Dedifferentiated amniotic fluid mesenchymal stem cell (primary cell): ENCODE data around the gene CA5A.
A peak's percentile ranks its signal among the peaks of the same experiment; 100 is the strongest.

ENCODE experiments used
- DNase-seq: peaks from one replicate; pipeline ENCODE4 v3.0.0-alpha.2; 2016; ENCODE audit errors: extremely low spot score

CA5A gene

DNA sequence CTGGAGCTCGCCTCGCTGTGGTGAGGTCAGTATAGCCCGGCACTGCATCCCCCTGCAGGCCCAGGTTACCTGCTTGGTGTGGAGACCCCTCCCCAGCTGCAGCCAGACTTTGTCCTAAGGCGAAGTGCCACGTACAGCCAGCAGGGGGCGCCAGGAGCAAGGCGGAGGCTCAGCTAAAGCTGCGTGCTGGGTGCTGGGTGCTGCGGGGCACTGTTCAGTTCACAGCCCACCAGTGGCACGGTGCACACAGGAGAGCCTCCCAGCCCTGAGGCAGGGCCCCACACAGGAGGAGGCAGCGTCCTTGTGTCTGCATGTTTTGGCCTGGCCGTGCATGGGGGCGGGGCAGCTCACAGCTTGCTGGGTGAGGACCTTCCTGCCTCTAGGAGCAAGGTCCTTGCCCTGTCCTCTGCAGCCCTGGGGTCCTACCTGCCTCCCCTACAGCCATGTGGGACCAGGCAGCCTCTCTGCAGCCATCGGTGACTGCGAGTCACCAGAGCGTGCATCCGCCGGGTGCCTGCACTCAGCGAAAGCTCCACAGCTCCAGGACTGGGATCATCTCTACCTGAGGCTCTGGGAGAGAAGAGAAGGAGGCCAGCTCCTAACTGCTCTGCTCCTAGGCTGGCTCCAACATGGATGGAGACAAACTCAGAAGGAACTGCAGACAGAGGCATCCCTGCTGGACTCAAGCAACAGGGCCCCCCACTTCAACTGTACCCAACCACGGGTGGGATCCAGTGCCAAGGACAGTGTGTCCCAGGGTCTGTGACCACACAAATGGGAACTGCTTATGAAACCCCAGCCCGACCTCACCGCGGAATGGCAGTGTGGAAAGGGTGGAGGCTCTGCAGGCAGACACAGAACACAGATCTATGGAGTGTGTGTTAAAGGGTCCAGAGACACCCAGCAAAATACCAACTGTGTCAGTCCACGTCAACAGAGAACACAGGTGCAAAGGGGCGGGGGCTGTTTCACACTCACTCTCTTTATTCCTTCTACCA lies 86.0 kb downstream of the CA5A start:
- peak; percentile 26 for DNase-seq

DNA sequence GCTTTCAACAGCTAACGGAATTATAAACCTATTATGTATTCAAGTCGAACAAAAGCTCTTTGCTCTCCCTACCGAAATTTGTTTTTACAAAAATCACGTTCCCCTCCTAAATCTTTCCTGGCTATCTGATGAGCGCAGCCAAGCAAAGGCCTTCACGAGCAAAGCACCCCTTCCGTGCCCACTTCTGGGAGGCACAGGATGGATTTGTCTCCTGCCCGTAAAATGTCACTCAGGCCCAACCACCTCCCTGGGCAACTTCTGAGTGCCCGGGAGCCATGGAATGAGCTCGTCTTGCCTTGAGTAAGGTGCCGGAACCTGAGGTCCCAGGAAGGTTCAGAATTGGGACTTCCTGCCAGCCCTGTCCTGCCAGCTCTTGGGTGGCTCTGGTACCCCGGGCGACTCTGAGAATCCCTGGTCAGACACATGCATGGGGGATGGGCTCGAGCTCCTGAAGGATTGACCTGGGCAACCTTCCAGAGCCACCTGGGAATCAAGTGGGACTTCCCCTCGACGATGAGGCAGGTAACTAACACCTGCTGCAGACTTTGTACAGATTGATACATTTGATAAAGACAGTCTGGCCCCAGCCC lies 86.8 kb downstream of the CA5A start:
- no peak for DNase-seq

DNA sequence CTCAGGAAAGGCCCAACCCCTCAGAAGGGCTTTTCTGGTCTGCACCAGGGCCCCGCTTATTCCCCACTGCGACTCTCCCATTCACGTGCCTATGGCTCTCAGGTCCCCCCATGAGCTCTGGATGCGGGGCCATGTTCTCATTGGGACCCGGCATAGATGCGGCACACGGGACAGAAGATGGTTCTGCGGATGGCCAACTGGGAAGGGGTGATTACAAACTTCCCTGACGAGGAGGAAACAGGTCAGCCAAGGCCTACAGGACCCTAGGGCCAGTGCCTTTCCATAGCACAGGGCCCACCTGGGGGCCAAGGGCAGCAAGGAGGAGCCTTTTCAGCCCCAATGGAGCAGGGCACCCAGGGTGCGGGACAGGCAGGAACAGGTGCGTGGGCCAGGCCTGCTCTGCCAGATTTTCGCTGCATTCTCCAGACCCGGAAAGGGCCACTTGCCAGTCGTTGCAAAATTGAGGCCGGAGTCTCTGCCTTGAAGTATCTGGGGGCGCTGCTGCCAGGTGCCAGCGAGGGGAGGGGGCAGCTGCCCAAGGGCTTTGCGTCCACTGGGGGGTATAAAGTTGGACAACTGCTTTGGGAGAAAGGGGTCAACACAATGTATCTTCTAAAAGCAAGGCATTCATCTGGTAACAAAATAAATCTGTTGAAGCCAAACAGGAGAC lies 87.5 kb downstream of the CA5A start:
- DNase-seq, result no peak

DNA sequence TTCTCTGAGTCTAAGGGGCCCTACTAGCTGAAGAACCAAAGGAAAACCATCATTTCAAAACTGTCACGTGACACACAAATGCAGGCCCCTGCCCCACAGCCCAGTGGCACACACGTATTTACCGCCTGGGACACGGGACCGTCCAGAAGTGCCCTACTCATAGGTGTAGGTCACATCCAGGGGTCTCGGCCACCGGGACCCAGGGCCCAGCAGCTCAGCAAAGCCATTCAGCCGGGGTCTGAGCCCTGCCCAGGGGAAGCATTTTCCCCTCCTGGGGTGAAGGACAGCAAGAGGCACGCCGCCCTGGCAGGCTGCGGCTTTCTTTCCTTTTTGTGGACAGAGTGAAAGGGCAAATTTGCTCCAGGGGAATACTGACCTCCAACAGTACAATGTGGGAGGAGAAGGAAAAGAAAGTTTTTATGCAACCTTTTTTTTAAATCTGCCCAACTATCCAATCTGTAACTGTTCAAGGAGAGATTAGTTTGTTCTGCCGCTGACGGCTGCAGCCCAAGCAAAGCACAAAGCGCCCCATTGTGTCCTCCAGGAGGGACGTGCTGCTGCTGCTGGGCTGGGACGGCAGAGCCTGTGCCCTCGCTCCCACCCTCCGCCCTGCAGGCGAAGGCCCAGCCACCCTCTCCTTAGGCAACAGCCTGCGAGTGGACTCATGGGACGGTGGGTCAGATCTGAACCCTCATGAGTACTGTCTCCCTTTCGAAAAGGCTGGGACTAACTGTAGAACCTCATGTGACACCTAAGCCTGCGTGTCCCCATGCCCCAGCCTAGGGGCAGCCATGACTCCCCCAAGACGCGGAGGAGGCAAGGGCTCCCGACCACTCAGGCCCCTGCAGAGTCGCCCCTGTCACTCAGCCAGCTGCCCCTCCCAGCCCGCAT lies 88.3 kb downstream of the CA5A start:
- DNase-seq, result no peak

DNA sequence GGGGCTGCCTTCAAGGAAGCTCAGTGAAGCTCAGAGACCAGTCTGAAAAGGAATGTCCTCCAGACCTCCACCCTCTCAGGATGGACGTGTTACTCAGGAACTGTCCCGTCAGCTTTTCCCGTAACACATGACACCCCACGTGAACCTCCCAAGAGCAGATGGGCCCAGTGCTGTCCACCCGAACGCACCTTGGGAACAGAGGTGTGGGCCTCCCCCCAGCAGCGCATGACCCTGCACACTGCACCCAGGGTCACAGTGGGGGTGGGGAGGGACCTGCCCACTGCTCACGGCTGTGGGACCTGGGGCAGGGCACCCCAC lies 88.9 kb downstream of the CA5A start:
- no peak for DNase-seq

DNA sequence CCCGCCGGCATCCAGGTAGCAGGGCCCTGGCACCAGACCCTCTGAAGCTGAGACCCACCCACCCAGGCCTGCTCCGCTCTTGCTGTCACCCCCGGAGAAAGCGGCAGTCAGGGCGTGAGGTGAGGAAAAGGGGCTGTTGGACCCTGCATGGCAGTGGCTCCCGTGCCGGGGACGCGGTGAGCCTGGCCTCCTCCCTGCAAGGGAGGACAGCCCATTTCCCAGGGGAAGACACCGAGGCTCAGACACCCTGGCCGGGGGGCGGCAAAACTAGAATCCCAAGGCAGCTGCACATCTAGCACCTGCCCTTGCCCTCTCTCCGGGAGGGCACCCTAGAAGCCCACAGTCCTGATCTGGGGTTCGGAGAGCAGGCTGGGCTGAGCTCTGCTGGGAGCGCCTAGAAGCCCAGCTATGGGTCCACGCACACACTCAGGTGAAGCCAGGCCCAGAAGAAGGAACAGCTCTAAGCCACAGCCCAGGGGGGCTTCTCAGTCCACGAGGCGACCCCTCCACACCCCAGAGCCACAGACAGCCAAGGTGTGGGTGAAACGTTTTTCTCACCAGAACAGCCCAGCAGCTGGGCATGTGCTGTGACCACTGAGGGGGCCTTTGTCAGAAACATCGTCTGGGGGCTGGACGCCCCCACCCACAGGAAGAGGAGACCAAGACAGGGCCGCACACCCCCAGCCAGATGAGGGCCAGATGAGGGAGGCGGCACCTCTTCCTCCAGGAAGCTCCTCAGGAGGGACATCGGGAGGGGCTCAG lies 89.4 kb downstream of the CA5A start:
- no peak for DNase-seq

DNA sequence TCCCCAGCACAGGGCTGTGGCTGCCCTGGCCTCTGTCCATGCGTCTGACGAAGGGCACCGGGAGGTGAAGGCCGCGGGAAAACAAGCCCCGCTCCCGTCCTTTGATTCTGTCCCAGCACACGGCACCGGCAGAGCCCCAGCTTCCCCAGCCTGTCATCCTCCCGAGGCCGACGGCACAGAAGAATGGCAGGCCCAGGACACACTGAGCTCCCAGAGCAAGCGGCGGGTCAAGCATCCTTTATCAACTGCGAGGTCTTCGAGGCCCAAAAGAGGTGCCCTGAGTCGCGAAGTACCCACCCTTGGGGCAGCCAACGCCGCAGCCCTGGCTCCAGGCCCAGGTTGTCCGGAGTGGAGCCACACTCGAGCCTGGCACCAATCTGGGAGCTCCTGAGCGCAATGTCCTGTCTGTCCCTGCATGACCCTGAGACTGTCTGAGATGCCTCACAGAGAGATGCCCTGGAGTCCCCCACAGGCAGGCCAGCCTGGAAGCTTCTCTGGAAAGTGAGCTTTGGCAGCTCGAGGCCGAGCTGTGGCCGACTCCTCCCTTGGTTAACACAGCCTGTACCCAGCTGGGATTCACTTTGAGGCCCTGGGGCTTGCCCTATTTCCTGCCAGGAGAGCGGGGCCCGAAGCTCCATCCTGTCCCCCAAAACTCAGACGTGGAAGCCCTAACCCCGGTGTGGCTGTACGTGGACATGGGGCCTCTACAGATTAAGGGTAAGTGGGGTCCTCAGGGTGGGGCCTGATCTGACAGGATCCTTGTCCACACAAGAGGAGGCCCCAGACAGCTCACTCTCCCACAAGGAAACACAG lies 90.3 kb downstream of the CA5A start:
- no peak for DNase-seq

DNA sequence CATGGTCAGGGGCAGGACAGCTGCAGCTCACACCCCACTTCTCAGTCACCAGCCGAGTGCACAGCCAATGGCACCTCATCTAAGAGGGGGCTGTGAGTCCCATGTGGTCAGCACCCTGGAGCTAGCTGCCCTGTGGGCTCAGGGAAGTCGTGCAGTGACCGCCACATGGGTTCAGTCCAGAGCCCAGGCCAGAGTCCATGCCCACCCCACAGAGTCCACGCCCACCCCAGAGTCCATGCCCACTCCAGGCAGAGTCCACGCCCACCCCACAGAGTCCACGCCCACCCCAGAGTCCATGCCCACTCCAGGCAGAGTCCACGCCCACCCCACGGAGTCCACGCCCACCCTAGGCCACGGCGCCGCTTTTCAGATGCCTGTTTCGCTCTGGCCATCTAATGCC lies 91.1 kb downstream of the CA5A start:
- DNase-seq, result no peak

DNA sequence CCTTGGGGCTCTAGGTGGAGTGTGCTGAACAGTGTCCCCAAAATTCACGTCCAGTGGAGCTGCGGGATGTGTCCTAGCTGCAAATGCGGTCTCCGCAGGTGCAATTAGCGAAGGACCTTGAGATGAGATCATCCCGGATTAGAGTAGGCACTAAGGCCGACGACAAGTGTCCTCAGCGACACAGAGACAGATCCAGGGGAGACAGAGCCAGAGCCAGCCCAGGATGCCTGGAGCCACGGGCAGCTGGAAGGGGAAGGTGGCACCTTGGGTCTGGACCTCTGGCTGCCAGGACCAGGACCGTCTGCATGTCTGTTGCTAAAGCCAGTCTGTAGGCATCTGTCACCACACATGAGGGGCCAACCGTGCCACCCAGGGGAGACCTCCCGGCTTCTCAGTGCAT lies 91.5 kb downstream of the CA5A start:
- no peak for DNase-seq

DNA sequence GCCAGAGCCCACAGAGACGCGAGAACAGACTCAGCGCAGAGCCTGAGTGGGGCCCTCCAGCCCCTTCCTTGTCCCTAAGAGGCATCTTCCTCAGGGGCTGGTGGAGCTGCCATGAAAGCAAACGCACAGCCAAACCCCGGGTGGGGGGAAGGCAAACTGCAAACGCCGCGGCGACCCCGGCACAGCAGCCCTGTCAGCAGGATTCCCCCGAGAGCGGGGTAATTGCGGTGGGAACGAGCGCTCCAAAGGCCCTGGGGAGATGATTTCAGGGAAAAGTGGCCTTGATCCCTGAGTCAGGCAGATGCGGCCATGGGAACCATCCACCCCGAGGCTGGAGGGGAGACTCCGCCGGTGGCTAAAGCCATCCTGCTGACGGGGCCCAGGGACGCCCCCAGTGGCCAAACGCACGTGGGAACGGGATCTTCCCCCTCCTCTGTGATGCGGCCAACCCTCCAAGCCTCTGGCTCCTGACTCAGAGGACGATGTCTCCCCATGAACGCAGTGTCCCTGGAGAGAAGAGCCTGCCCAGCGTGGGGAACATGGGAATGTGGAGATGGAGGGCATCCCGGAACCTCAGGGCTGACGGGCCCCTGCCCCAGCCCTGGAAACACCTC lies 92.1 kb downstream of the CA5A start:
- no peak for DNase-seq

DNA sequence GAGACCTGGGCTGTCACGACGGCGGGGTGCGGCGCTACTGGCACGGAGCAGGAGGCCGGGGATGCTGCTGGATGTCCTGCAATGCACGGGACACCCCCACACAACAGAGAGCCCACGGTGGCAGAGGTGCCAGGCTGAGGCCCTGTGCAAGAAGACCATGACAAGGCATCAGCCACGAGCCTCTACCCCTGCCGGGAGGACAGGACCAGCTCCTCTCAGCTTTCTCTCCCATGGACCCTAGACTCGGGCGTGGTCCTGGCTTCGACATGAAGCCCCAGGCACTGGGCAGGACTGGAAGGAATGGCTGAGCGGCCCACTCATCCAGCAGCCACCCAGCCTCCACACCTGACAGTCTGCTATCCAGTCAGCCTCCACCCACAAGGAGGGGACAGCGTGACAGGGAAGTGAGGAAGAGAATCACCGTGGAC lies 92.6 kb downstream of the CA5A start:
- DNase-seq, result no peak

DNA sequence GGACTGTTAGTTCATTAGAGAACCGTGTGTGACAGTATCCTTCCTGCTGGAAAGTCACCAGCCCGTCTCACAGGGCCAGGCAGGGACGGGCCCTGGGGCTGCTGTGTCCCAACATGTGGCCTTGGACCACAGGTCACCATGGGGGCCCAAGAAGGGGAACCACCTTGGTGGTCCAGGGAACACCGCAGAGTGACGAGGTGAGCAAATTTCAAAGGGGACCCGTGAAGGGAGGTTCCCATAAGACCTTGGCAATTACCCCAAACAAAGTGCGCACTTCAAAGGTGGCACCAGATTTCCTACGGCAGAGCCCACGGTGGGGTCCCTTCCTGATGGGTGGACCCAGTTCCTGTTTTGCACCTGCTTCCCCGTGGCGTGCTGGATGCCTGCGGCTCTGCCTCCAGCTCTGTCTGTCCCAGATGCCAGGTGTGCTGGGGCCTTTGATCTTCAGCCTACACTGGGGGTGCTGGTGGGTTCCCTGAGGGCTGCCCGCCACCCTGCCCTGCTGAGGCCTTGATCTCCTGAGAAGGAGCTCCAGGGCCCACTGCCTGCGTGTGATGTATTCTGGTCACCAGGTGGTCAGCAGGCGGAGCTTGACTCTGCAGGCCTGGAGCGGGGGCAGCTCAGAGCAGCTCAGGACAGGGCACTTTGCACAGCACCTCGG lies 94.0 kb downstream of the CA5A start:
- DNase-seq, result no peak

DNA sequence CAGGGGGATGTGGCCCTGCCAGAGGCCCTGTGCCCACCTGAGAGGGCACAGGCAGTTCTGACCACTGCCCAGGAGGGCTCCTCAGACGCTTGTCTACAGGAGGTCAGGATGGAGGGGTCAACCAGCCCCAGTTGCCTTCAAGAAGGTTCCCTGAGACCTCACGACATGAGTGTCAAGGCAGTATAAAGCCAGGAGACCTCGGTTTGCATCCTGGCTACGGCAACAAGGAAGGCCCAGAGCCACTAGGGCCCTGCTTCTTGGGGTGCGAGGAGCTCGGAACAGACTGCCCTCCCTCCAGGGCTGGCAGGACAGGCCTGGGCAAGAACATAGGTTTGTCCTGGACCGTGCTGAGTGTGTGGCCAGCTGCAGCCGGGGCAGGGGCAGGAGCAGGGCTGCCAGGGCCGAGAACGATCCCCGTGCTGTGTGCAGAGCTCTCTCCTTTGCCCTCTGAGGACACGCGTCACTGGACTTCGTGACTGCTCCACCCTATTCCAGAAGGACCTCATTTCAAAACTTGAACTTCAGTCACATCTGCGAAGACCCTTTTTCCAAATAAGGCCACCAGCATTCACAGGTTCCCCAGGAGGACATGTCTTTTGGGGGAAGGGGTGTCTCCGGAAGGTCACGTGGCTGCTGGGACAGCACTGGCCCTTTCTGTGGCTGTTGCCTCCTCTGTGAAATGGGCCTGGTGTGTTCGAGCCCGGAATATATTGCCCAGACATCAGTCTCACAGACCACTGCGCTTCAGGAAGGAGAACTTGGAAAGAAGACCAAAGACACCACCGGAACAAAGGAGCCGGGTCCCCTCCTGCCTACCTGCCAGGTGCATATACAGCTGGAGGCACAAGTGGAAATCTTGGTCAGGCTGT lies 94.8 kb downstream of the CA5A start:
- no peak for DNase-seq

DNA sequence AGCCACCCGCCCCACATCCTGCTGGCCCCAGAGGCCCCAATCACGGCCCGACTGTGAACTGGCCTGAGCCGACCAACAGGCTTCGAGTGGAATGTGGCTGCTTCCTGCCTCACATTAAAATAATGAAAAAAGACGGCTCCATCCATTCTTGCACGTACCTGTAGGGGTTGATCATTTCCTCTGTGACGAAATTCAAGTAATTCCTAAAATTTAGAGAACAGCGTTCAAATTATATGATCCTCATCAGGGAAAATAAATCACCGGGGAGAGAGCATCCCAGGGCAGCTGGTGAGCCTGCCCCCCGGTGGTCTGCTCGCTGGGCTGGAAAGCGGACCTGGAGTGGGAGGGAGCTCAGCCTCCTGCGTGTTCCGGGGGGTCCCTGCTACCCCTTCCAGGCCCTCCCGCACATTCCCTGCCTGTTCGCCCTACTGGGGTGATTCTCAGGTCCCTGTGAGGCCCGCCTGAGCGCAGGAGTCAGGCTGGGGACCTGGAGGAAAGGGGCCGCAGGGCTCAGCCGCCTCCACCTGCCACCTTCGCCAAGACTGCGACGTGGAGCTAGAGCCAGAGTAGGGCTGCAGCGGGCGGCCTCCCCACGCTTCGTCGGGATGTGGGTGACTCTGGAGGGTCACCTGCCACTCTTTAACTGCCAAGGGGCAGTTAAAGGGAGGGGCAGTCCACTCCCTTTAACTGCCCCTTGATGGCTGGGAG lies 95.9 kb downstream of the CA5A start:
- DNase-seq, result no peak

DNA sequence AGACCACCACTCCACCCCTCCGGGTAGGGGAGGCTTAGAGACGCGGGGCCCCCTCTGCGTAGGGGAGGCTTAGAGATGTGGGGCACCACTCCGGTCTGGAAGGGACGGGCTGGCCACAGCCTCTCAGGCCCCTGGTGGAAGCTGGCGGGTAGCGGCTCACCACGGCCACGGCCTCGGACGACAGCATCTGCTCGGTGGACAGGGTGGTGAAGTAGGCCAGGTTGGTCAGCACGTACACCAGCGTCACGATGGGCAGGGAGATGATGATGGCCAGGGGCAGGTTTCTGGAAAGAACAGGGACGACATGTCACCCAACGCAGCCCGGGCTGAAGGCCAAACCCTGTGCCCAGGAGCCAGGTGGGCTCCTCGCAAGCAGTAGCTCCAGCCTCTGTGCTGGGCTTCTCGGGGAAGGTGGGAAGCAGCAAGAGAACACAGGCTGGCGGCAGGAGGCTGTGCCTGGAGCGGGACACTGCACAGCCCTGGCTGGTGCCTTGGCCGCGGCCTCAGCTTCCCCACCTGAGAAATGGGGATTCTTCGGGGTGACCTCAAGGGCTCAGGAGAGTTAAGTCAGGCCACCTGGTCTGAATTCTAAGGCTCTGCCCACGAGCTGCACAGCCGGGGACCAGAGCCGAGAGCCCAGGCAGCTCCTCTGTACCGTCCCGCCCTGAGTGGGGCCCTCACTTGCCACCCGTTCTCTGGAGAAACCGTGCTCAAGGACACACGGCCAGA lies 96.6 kb downstream of the CA5A start:
- no peak for DNase-seq

DNA sequence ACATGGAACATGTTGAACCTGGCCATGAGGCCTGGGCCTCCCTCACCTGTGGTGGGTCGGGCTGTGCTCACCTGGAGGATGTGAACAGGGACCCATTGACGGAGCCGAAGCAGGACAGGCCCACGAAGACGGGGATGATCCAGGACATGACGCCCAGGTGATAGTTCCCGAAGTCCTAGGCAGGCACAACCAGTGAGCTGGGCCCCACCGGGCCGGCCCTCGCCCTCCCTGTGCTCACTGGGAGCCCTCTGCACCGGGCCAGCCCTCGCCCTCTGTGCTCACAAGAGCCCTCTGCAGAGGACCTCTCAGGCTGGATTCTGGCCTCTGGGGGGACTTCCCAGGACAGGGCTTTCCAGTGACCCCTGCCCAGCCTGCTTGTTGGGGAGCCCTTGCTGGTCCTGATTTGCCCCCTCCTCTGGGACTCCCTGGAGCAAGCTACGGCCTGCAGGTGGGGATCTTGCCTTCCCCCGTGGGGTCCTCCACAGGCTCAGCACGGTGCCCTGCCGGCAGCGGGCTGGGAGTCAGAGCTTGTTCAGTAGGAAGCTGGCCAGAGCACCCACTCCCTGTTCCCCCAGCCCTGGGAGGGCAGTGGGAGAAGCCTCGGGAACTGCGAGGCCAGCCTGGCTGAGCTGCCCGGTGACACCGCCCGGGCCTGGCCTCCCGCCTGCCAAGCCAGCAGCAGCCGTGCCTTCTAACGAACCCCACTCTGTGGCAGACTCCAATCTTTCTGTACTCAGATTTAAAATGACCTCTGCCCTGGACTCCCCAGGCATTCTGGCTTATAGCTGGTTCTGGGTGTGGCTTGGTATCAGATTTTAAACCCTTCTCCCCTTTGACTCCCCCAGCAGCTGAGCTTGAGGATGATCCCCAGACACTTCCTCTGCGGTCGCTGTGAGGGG lies 97.4 kb downstream of the CA5A start:
- no peak for DNase-seq
